IMR-90 (cell line): Measurements from ENCODE around the gene TUBGCP3. TPM values are rescaled to one million over a fixed set of nuclear protein-coding genes. Genes with fewer than 3 reads are reported as not detected.

Experiments
- ATAC-seq: fragments of 200-7000 bp; cut with Tn5 transposase; 2 replicates; pipeline ENCODE4 v1.9.1; 2020; ENCODE audit warnings: low read depth, mild to moderate bottlenecking, moderate library complexity
- BruUV-seq: library from RNA; stranded (reverse); fragments of 400-500 nt; replicated peaks from 2 replicates; lab custom pipeline; 2021; lab: Mats Ljungman, UMichigan
- CTCF ChIA-PET: fragments of 300-600 bp; formaldehyde crosslinking; extraction: SDS; loops from one replicate; lab custom pipeline; 2021; ENCODE audit warnings: antibody characterized with exemption; lab: Yijun Ruan, JAX
- POLR2A ChIA-PET: fragments of 300-600 bp; sonication (Branson Sonifier 250); formaldehyde crosslinking; loops from one replicate; lab custom pipeline; 2022; ENCODE audit warnings: antibody characterized with exemption; ENCODE audit not compliant: unreplicated experiment; lab: Charles Lee
- DNase-seq: peaks from one replicate; pipeline ENCODE4 v3.0.0; 2013
- H2AFZ ChIP-seq: replicated peaks from 2 replicates; pipeline ENCODE3; 2013; ENCODE audit warnings: low read length, mild to moderate bottlenecking; ENCODE audit not compliant: poor library complexity
- H2AK5ac ChIP-seq: 2 replicates; pipeline ENCODE4 v1.6.1; 2013; ENCODE audit warnings: low read depth, low read length, inconsistent platforms
- H2AK9ac ChIP-seq: replicated peaks from 2 replicates; pipeline ENCODE3; 2013; ENCODE audit warnings: mild to moderate bottlenecking, low read depth, low read length, moderate library complexity; ENCODE audit not compliant: poor library complexity
- H2BK120ac ChIP-seq: 2 replicates; pipeline ENCODE4 v1.6.1; 2013; ENCODE audit warnings: low read depth, low read length, inconsistent platforms
- H2BK15ac ChIP-seq: 3 replicates; pipeline ENCODE4 v1.6.1; 2013; ENCODE audit warnings: low read depth, low read length, inconsistent platforms
- H2BK20ac ChIP-seq: 2 replicates; pipeline ENCODE4 v1.6.1; 2013; ENCODE audit warnings: low read depth, mild to moderate bottlenecking, inconsistent platforms, low read length, moderate library complexity
- H2BK5ac ChIP-seq: 2 replicates; pipeline ENCODE4 v1.6.1; 2013; ENCODE audit warnings: mild to moderate bottlenecking, low read depth, low read length, inconsistent platforms; ENCODE audit not compliant: poor library complexity, severe bottlenecking
- H3K14ac ChIP-seq: replicated peaks from 2 replicates; pipeline ENCODE4 v1.6.1; 2013; ENCODE audit warnings: low read depth, low read length, inconsistent platforms
- H3K18ac ChIP-seq: 2 replicates; pipeline ENCODE4 v1.6.1; 2013; ENCODE audit warnings: low read depth, low read length, control low read depth
- H3K23ac ChIP-seq: 2 replicates; pipeline ENCODE4 v1.6.1; 2013; ENCODE audit warnings: low read depth, low read length, inconsistent platforms
- H3K27ac ChIP-seq: 2 replicates; pipeline ENCODE4 v1.5.1; 2013; ENCODE audit warnings: mild to moderate bottlenecking, control low read depth, low read length; ENCODE audit not compliant: insufficient read depth
- H3K27me3 ChIP-seq: 2 replicates; pipeline ENCODE4 v1.6.1; 2013; ENCODE audit warnings: low read length; ENCODE audit not compliant: control insufficient read depth, insufficient read depth
- H3K36me3 ChIP-seq: 2 replicates; pipeline ENCODE4 v1.6.1; 2013; ENCODE audit warnings: low read length, mixed read lengths; ENCODE audit not compliant: control insufficient read depth, insufficient read depth
- H3K4ac ChIP-seq: 2 replicates; pipeline ENCODE4 v1.6.1; 2013; ENCODE audit warnings: low read depth, low read length, inconsistent platforms
- H3K4me1 ChIP-seq: 2 replicates; pipeline ENCODE4 v1.6.1; 2013; ENCODE audit warnings: low read length, mixed read lengths; ENCODE audit not compliant: control insufficient read depth, insufficient read depth
- H3K4me2 ChIP-seq: 2 replicates; pipeline ENCODE4 v1.6.1; 2013; ENCODE audit warnings: low read depth, mild to moderate bottlenecking, control low read depth, low read length, moderate library complexity
- H3K4me3 ChIP-seq: 2 replicates; pipeline ENCODE4 v1.5.1; 2013; ENCODE audit warnings: low read depth, mild to moderate bottlenecking, control low read depth, low read length, moderate library complexity; ENCODE audit not compliant: insufficient read depth
- H3K56ac ChIP-seq: 2 replicates; pipeline ENCODE4 v1.6.1; 2013; ENCODE audit warnings: low read length, inconsistent platforms; ENCODE audit not compliant: insufficient read depth; ENCODE audit errors: extremely low read depth
- H3K79me1 ChIP-seq, 2 experiments: 2 replicates each; pipeline ENCODE4 v1.6.1; 2013; ENCODE audit warnings: low read length in 2 of 2, inconsistent platforms in 1 of 2, low read depth in 1 of 2
- H3K9ac ChIP-seq: 2 replicates; pipeline ENCODE4 v1.6.1; 2013; ENCODE audit warnings: low read depth, low read length, control low read depth
- H3K9me1 ChIP-seq: 2 replicates; pipeline ENCODE4 v1.6.1; 2013; ENCODE audit warnings: low read length, inconsistent platforms; ENCODE audit not compliant: insufficient read depth
- H3K9me3 ChIP-seq: 2 replicates; pipeline ENCODE4 v1.6.1; 2013; ENCODE audit warnings: low read length; ENCODE audit not compliant: control insufficient read depth, insufficient read depth
- H4K20me1 ChIP-seq: 2 replicates; pipeline ENCODE4 v1.6.1; 2013; ENCODE audit warnings: low read length, inconsistent platforms; ENCODE audit not compliant: insufficient read depth
- H4K5ac ChIP-seq: 2 replicates; pipeline ENCODE4 v1.6.1; 2013; ENCODE audit warnings: mild to moderate bottlenecking, low read depth, low read length, control low read depth
- H4K8ac ChIP-seq, 2 experiments: 2 replicates each; pipeline ENCODE4 v1.6.1; 2013; ENCODE audit warnings: low read depth in 2 of 2, low read length in 2 of 2, control low read depth in 1 of 2, inconsistent platforms in 1 of 2
- H4K91ac ChIP-seq: 2 replicates; pipeline ENCODE4 v1.6.1; 2013; ENCODE audit warnings: low read depth, low read length, inconsistent platforms; ENCODE audit not compliant: insufficient read depth
- CEBPB ChIP-seq: IDR thresholded peaks from 2 replicates; pipeline ENCODE4 v1.6.1; 2012; ENCODE audit warnings: low read depth, low read length, improper control_type of control experiment
- CHD1 ChIP-seq: IDR thresholded peaks from 2 replicates; pipeline ENCODE4 v1.6.1; 2012; ENCODE audit warnings: low read depth, low read length, improper control_type of control experiment
- CTCF ChIP-seq: conservative IDR thresholded peaks from 2 replicates; pipeline ENCODE4 v1.5.1; 2012; ENCODE audit warnings: mild to moderate bottlenecking, low read depth, low read length, improper control_type of control experiment
- FOS ChIP-seq: fragments of 150-350 bp; IDR thresholded peaks from 2 replicates; pipeline ENCODE4 v1.6.1; 2016; ENCODE audit warnings: low read depth, low read length
- MAFK ChIP-seq: IDR thresholded peaks from 2 replicates; pipeline ENCODE4 v1.6.1; 2012; ENCODE audit warnings: low read depth, low read length, improper control_type of control experiment
- MAZ ChIP-seq: IDR thresholded peaks from 2 replicates; pipeline ENCODE4 v1.6.1; 2012; ENCODE audit warnings: low read depth, mild to moderate bottlenecking, low read length, improper control_type of control experiment, moderate library complexity, borderline replicate concordance
- MXI1 ChIP-seq: IDR thresholded peaks from 2 replicates; pipeline ENCODE4 v1.6.1; 2012; ENCODE audit warnings: low read depth, mild to moderate bottlenecking, low read length, moderate library complexity, borderline replicate concordance
- NFE2L2 ChIP-seq: fragments of 150-350 bp; IDR thresholded peaks from 2 replicates; pipeline ENCODE4 v1.6.1; 2016; ENCODE audit warnings: low read depth, mild to moderate bottlenecking, low read length
- POLR2A ChIP-seq: IDR thresholded peaks from 2 replicates; pipeline ENCODE4 v1.6.1; 2012; ENCODE audit warnings: mild to moderate bottlenecking, low read depth, low read length
- RAD21 ChIP-seq: IDR thresholded peaks from 2 replicates; pipeline ENCODE4 v1.6.1; 2012; ENCODE audit warnings: low read length, improper control_type of control experiment
- RCOR1 ChIP-seq: IDR thresholded peaks from 2 replicates; pipeline ENCODE4 v1.6.1; 2012; ENCODE audit warnings: mild to moderate bottlenecking, low read length, improper control_type of control experiment; ENCODE audit not compliant: insufficient replicate concordance
- SMC3 ChIP-seq: fragments of 150-350 bp; IDR thresholded peaks from 2 replicates; pipeline ENCODE4 v1.6.1; 2016; ENCODE audit warnings: low read depth, mild to moderate bottlenecking, antibody characterized with exemption, low read length, moderate library complexity
- USF2 ChIP-seq: fragments of 150-350 bp; IDR thresholded peaks from 2 replicates; pipeline ENCODE4 v1.6.1; 2017; ENCODE audit warnings: mild to moderate bottlenecking, antibody characterized with exemption, low read length, low read depth
- WGBS, 2 experiments: methylation state at CpG; one replicate each; pipeline versions ENCODE4 v1.1.5 to v1.1.7; 2013; ENCODE audit warnings: missing lambda C conversion rate in 2 of 2; ENCODE audit not compliant: insufficient read length in 1 of 2; ENCODE audit errors: extremely low coverage in 2 of 2; 5-methylcytosine and 5-hydroxymethylcytosine counted together
- dilution Hi-C: fragments of 300-500 bp; cut with HindIII; formaldehyde crosslinking; loops from one replicate; pipeline ENCODE4 v1.14.3; 2018; ENCODE audit warnings: low sequenced_read_pairs; ENCODE audit not compliant: unreplicated experiment
- in situ Hi-C: fragments of 300-500 bp; cut with MboI; formaldehyde crosslinking; loops from 3 replicates; pipeline ENCODE4 v1.14.3; 2019; ENCODE audit warnings: low sequenced_read_pairs, inconsistent platforms, mixed read lengths
- intact Hi-C: fragments of 100-400 bp; cut with micrococcal nuclease; formaldehyde crosslinking; loops from 2 replicates; pipeline ENCODE4 v1.10.0; 2022
- polyA plus RNA-seq, 3 experiments: library from polyadenylated mRNA; depleted of rRNA; stranded (reverse); fragments of >200 nt; gene quantifications; 2 replicates each; pipeline ENCODE4 v1.2.3, GENCODE V29; 2012; ENCODE audit warnings: low replicate concordance in 1 of 3
- total RNA-seq: library from RNA; depleted of rRNA; stranded (reverse); fragments of >200 nt; gene quantifications from 2 replicates; pipeline ENCODE4 v1.2.3, GENCODE V29; 2012

The TUBGCP3 gene
- total and polyA plus RNA-seq, 2 of the 4 experiments (the other 2 are of a cell fraction) = 16.0 to 17.8 TPM

GRCh38 chr13:112580912-112581311 lies 7.0 kb downstream of the TUBGCP3 start:
- Histone ChIP-seq H3K9ac (no peak overlapping the region), H3K27me3 (no peaks in the 10 kb centered on the region), H3K36me3 (no peaks in the 10 kb centered on the region), H4K8ac (no peak overlapping the region), H2AFZ (no peak overlapping the region), H3K79me1 (peaks cover 22 to 54% of the 10 kb centered on the region in 2 experiments), H2BK20ac (no peak overlapping the region), H3K56ac (no peak overlapping the region), H3K14ac (no peak overlapping the region), H3K4me2 (no peak overlapping the region), H2BK15ac (no peak overlapping the region), H3K27ac (no peak overlapping the region), H3K4ac (no peak overlapping the region), H2AK5ac (no peak overlapping the region), H3K18ac (no peak overlapping the region), H3K23ac (no peak overlapping the region; the same call in 1 of the 2 replicates), H3K4me3 (no peak overlapping the region), H3K9me1 (peaks cover 11% of the 10 kb centered on the region; the same call in 1 of the 2 replicates), H4K5ac (no peak overlapping the region), H3K4me1 (peaks cover 4% of the 10 kb centered on the region; the same call in 1 of the 2 replicates), H3K9me3 (no peaks in the 10 kb centered on the region), H2BK120ac (no peak overlapping the region), H4K20me1 (peaks cover 18% of the 10 kb centered on the region), H2AK9ac (peak overlapping the region; percentile 46), H4K91ac (no peak overlapping the region), H2BK5ac (no peak overlapping the region)
- intact Hi-C loops = no loop called here
- ChIA-PET POLR2A (no interaction called here), CTCF (no interaction called here)
- dilution Hi-C loops = no loop called here
- no peak for TF ChIP-seq RCOR1
- no peak for TF ChIP-seq USF2
- TF ChIP-seq MAFK = no peak
- TF ChIP-seq SMC3 = no peak
- TF ChIP-seq MXI1 = no peak
- no peak for TF ChIP-seq FOS
- no peak for TF ChIP-seq CHD1
- no peak for TF ChIP-seq CEBPB
- no peak for TF ChIP-seq CTCF
- TF ChIP-seq POLR2A = no peak
- no peak for TF ChIP-seq NFE2L2
- TF ChIP-seq RAD21 = no peak
- TF ChIP-seq MAZ = no peak
- WGBS, 2 experiments = no CpG with 5 or more reads among the region's 3 CpGs
- no TSS peak for BruUV-seq
- DNase-seq = no peak
- in situ Hi-C loops = no loop called here
- peak; percentile 35; the same call in 1 of the 2 replicates for ATAC-seq
